Measurements from ENCODE around the gene FOXA1. TPM values are rescaled to one million over a fixed set of nuclear protein-coding genes. Genes with fewer than 3 reads are reported as not detected.

Gene FOXA1
- total RNA-seq, 1 experiment from 2014 or later, result 0.07 TPM

- Mint-ChIP-seq H3K9me3 (peaks cover 28 to 36% of the 10 kb centered on the region in 2 experiments), H3K36me3 (ENCODE audit: insufficient read depth in 1 of 3, low read depth in 3 of 3) (peaks cover 13 to 30% (median 17%) of the 10 kb centered on the region in 3 experiments), H3K27ac (no peak overlapping the region), H3K4me3 (no peak overlapping the region), H3K27me3 (ENCODE audit: low read depth) (peaks cover 38% of the 10 kb centered on the region), H3K4me1 (peaks cover 3% of the 10 kb centered on the region in 2 experiments; a peak in 2 of 4 replicates)
- H3K9me3 ChIP-seq (ENCODE audit: control insufficient read depth, low read depth, low read length), result peaks cover 6% of the 10 kb centered on the region
- H3K79me1 ChIP-seq (ENCODE audit: insufficient read depth, low read depth, low read length, poor library complexity, severe bottlenecking), result no peaks in the 10 kb centered on the region
- H3K23ac ChIP-seq (ENCODE audit: insufficient read length, low read depth, low read length), result no peak overlapping the region
- no peak overlapping the region for H2AK5ac ChIP-seq (ENCODE audit: insufficient read length, low read length)
- H3K18ac ChIP-seq (ENCODE audit: insufficient read length, low read depth, low read length), result no peak overlapping the region
- H3K23me2 ChIP-seq (ENCODE audit: insufficient read length, low read depth, low read length, poor library complexity, severe bottlenecking), result peaks cover 9% of the 10 kb centered on the region
- TF ChIP-seq CTCF (conservative IDR thresholded peaks at IDR 0.05), result no peak
- no peaks in the 10 kb centered on the region for H3K79me2 ChIP-seq (ENCODE audit: insufficient read depth, low read length)
- no peak overlapping the region for H2BK15ac ChIP-seq (ENCODE audit: low read depth, low read length)
- H2BK20ac ChIP-seq (ENCODE audit: low read depth, low read length, poor library complexity, severe bottlenecking), result no peak overlapping the region
- H2AFZ ChIP-seq (ENCODE audit: low read length), result no peak overlapping the region
- no CpG with 5 or more reads among the region's 1 CpG for whole genome bisulfite sequencing (ENCODE audit: extremely low coverage, insufficient read length, low lambda C conversion rate)
- no peak overlapping the region for H3K4ac ChIP-seq (ENCODE audit: low read depth, low read length)
- H3K27me3 ChIP-seq (ENCODE audit: insufficient read depth, low read length), result peaks cover 11% of the 10 kb centered on the region; the same call in 1 of the 2 replicates
- no peak overlapping the region for H4K91ac ChIP-seq (ENCODE audit: insufficient read length, low read depth, low read length)
- no peak overlapping the region for H3K14ac ChIP-seq (ENCODE audit: insufficient read depth, low read length)
- no peak overlapping the region for H2BK120ac ChIP-seq (ENCODE audit: low read depth, low read length, poor library complexity, severe bottlenecking)
- H3K9ac ChIP-seq (ENCODE audit: extremely low read depth, insufficient read length, low read length), result no peak overlapping the region
- H3K4me1 ChIP-seq (ENCODE audit: insufficient read depth, low read length), result no peaks in the 10 kb centered on the region
- H2BK5ac ChIP-seq (ENCODE audit: insufficient read length, low read length), result no peak overlapping the region
- no peak overlapping the region for H2BK12ac ChIP-seq (ENCODE audit: insufficient read length, low read depth, low read length)
- no peak overlapping the region for H3K56ac ChIP-seq (ENCODE audit: insufficient read length, low read depth, low read length)
- no peak for DNase-seq
- H3T11ph ChIP-seq (ENCODE audit: low read length), result no peak overlapping the region
- H3K4me2 ChIP-seq (ENCODE audit: insufficient read depth, insufficient read length, low read length), result no peak overlapping the region
- H4K20me1 ChIP-seq (ENCODE audit: control insufficient read depth, insufficient read depth, insufficient read length), result no peaks in the 10 kb centered on the region
- no peak overlapping the region for H4K8ac ChIP-seq (replicated peaks; ENCODE audit: insufficient read length, low read depth, low read length)
- H3K27ac ChIP-seq (ENCODE audit: insufficient read length, low read depth, low read length), result no peak overlapping the region
- H4K5ac ChIP-seq (ENCODE audit: insufficient read length, low read depth, low read length), result no peak overlapping the region
These were observed 22.9 kb upstream of the FOXA1 start for GRCh38 chr14:37617864-37618365.
